DOHH2 (cell line): ENCODE measurements around the gene CACNA1D.

Experiments used
- EZH2phosphoT487 ChIP-seq: fragments of 200-600 bp; sonication (generic); IDR thresholded peaks from 2 replicates; pipeline ENCODE4 v1.6.1; 2017; ENCODE audit warnings: borderline replicate concordance, mild to moderate bottlenecking, antibody characterized with exemption, low read length, moderate library complexity, mixed read lengths
- TF ChIP-seq, protein P1 (sequence below): fragments of 200-600 bp; sonication (generic); IDR thresholded peaks from one replicate; pipeline ENCODE4 v1.5.1; 2014; ENCODE audit warnings: antibody characterized with exemption, mild to moderate bottlenecking, low read depth, low read length; ENCODE audit not compliant: poor library complexity, severe bottlenecking

GRCh38 chr3:53700441-53700840, 206.0 kb downstream of the CACNA1D start:
- TF ChIP-seq, protein P1, sequence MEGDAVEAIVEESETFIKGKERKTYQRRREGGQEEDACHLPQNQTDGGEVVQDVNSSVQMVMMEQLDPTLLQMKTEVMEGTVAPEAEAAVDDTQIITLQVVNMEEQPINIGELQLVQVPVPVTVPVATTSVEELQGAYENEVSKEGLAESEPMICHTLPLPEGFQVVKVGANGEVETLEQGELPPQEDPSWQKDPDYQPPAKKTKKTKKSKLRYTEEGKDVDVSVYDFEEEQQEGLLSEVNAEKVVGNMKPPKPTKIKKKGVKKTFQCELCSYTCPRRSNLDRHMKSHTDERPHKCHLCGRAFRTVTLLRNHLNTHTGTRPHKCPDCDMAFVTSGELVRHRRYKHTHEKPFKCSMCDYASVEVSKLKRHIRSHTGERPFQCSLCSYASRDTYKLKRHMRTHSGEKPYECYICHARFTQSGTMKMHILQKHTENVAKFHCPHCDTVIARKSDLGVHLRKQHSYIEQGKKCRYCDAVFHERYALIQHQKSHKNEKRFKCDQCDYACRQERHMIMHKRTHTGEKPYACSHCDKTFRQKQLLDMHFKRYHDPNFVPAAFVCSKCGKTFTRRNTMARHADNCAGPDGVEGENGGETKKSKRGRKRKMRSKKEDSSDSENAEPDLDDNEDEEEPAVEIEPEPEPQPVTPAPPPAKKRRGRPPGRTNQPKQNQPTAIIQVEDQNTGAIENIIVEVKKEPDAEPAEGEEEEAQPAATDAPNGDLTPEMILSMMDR = no peak
- TF ChIP-seq EZH2phosphoT487 = no peak
